ENCODE measurements around the gene SOX6. TPM values are rescaled to one million over a fixed set of nuclear protein-coding genes. Genes with fewer than 3 reads are reported as not detected.

Gene SOX6
- total and polyA plus RNA-seq, 2 experiments from 2014 or later: 0.03 to 0.66 TPM

DNA sequence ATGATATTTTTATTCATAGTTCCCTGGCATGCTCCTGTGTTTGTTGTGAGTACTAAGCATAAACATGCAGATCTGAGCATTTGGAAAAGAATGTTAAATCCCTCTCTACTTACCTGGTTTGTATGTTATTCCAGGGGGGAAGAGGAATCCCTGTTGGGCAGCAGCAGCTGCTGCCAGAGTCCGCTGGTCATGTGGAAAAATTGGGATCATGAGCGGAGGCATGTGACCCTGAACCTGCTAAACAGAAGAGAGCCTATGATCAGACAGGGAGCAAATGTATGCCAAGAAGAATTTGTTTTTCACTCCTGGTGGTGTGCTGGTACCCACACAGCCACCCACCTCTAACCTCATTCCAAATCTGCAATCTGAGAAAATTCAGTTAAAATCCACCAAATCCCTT is 244.7 kb downstream of the SOX6 start (continued):
- TF ChIP-seq, protein P1, sequence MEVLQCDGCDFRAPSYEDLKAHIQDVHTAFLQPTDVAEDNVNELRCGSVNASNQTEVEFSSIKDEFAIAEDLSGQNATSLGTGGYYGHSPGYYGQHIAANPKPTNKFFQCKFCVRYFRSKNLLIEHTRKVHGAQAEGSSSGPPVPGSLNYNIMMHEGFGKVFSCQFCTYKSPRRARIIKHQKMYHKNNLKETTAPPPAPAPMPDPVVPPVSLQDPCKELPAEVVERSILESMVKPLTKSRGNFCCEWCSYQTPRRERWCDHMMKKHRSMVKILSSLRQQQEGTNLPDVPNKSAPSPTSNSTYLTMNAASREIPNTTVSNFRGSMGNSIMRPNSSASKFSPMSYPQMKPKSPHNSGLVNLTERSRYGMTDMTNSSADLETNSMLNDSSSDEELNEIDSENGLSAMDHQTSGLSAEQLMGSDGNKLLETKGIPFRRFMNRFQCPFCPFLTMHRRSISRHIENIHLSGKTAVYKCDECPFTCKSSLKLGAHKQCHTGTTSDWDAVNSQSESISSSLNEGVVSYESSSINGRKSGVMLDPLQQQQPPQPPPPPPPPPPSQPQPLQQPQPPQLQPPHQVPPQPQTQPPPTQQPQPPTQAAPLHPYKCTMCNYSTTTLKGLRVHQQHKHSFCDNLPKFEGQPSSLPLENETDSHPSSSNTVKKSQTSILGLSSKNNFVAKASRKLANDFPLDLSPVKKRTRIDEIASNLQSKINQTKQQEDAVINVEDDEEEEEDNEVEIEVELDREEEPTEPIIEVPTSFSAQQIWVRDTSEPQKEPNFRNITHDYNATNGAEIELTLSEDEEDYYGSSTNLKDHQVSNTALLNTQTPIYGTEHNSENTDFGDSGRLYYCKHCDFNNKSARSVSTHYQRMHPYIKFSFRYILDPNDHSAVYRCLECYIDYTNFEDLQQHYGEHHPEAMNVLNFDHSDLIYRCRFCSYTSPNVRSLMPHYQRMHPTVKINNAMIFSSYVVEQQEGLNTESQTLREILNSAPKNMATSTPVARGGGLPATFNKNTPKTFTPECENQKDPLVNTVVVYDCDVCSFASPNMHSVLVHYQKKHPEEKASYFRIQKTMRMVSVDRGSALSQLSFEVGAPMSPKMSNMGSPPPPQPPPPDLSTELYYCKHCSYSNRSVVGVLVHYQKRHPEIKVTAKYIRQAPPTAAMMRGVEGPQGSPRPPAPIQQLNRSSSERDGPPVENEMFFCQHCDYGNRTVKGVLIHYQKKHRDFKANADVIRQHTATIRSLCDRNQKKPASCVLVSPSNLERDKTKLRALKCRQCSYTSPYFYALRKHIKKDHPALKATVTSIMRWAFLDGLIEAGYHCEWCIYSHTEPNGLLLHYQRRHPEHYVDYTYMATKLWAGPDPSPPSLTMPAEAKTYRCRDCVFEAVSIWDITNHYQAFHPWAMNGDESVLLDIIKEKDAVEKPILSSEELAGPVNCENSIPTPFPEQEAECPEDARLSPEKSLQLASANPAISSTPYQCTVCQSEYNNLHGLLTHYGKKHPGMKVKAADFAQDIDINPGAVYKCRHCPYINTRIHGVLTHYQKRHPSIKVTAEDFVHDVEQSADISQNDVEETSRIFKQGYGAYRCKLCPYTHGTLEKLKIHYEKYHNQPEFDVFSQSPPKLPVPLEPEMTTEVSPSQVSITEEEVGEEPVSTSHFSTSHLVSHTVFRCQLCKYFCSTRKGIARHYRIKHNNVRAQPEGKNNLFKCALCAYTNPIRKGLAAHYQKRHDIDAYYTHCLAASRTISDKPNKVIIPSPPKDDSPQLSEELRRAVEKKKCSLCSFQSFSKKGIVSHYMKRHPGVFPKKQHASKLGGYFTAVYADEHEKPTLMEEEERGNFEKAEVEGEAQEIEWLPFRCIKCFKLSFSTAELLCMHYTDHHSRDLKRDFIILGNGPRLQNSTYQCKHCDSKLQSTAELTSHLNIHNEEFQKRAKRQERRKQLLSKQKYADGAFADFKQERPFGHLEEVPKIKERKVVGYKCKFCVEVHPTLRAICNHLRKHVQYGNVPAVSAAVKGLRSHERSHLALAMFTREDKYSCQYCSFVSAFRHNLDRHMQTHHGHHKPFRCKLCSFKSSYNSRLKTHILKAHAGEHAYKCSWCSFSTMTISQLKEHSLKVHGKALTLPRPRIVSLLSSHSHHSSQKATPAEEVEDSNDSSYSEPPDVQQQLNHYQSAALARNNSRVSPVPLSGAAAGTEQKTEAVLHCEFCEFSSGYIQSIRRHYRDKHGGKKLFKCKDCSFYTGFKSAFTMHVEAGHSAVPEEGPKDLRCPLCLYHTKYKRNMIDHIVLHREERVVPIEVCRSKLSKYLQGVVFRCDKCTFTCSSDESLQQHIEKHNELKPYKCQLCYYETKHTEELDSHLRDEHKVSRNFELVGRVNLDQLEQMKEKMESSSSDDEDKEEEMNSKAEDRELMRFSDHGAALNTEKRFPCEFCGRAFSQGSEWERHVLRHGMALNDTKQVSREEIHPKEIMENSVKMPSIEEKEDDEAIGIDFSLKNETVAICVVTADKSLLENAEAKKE (CRISPR knock-in tag; IDR thresholded peaks at IDR 0.05): no peak
- no peak for TF ChIP-seq EZH2phosphoT487 (IDR thresholded peaks at IDR 0.05; ENCODE audit: unreplicated experiment)
- TF ChIP-seq CREB1 (CRISPR knock-in tag; IDR thresholded peaks at IDR 0.05; ENCODE audit: low read depth): no peak
- TF ChIP-seq, protein P2, sequence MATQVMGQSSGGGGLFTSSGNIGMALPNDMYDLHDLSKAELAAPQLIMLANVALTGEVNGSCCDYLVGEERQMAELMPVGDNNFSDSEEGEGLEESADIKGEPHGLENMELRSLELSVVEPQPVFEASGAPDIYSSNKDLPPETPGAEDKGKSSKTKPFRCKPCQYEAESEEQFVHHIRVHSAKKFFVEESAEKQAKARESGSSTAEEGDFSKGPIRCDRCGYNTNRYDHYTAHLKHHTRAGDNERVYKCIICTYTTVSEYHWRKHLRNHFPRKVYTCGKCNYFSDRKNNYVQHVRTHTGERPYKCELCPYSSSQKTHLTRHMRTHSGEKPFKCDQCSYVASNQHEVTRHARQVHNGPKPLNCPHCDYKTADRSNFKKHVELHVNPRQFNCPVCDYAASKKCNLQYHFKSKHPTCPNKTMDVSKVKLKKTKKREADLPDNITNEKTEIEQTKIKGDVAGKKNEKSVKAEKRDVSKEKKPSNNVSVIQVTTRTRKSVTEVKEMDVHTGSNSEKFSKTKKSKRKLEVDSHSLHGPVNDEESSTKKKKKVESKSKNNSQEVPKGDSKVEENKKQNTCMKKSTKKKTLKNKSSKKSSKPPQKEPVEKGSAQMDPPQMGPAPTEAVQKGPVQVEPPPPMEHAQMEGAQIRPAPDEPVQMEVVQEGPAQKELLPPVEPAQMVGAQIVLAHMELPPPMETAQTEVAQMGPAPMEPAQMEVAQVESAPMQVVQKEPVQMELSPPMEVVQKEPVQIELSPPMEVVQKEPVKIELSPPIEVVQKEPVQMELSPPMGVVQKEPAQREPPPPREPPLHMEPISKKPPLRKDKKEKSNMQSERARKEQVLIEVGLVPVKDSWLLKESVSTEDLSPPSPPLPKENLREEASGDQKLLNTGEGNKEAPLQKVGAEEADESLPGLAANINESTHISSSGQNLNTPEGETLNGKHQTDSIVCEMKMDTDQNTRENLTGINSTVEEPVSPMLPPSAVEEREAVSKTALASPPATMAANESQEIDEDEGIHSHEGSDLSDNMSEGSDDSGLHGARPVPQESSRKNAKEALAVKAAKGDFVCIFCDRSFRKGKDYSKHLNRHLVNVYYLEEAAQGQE (IDR thresholded peaks at IDR 0.05; ENCODE audit: unreplicated experiment): no peak
- TF ChIP-seq, protein P3, sequence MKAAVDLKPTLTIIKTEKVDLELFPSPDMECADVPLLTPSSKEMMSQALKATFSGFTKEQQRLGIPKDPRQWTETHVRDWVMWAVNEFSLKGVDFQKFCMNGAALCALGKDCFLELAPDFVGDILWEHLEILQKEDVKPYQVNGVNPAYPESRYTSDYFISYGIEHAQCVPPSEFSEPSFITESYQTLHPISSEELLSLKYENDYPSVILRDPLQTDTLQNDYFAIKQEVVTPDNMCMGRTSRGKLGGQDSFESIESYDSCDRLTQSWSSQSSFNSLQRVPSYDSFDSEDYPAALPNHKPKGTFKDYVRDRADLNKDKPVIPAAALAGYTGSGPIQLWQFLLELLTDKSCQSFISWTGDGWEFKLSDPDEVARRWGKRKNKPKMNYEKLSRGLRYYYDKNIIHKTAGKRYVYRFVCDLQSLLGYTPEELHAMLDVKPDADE (IDR thresholded peaks at IDR 0.05): no peak
- TF ChIP-seq NANOG (IDR thresholded peaks at IDR 0.05; ENCODE audit: borderline replicate concordance): no peak
- TF ChIP-seq, protein P4, sequence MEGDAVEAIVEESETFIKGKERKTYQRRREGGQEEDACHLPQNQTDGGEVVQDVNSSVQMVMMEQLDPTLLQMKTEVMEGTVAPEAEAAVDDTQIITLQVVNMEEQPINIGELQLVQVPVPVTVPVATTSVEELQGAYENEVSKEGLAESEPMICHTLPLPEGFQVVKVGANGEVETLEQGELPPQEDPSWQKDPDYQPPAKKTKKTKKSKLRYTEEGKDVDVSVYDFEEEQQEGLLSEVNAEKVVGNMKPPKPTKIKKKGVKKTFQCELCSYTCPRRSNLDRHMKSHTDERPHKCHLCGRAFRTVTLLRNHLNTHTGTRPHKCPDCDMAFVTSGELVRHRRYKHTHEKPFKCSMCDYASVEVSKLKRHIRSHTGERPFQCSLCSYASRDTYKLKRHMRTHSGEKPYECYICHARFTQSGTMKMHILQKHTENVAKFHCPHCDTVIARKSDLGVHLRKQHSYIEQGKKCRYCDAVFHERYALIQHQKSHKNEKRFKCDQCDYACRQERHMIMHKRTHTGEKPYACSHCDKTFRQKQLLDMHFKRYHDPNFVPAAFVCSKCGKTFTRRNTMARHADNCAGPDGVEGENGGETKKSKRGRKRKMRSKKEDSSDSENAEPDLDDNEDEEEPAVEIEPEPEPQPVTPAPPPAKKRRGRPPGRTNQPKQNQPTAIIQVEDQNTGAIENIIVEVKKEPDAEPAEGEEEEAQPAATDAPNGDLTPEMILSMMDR (conservative IDR thresholded peaks at IDR 0.05; ENCODE audit: low read depth in 2 of 2): no peak
- TF ChIP-seq ZNF114 (CRISPR knock-in tag; IDR thresholded peaks at IDR 0.05): no peak
- no peak for TF ChIP-seq EZH2 (IDR thresholded peaks at IDR 0.05; ENCODE audit: low read depth, unreplicated experiment)

All from GM23338 (cell line).